ENCODE results near the gene TAGAP. TPM values are rescaled to one million over a fixed set of nuclear protein-coding genes. Genes with fewer than 3 reads are reported as not detected.
"Not testable (repeated sequence)": the region's sequence is repeated elsewhere in the genome, so short reads cannot be mapped to it uniquely, and the experiment has no call there.

Gene TAGAP
- total RNA-seq, 2 donors from 2014 or later: 29.9 to 65.0 TPM

- ATAC-seq (peak; percentile 63 to 75), DNase-seq (ENCODE audit: low spot score in 2 of 2) (no peak)
- no peaks in the 10 kb centered on the region for H3K9me3 Mint-ChIP-seq
- peak overlapping the region; percentile 96 to 99 for H3K27ac Mint-ChIP-seq
- peaks cover 71 to 86% of the 10 kb centered on the region in 2 donors for H3K36me3 Mint-ChIP-seq
Measured at GRCh38 chr6:159038914-159039884, 5.6 kb downstream of the TAGAP start.

- peak overlapping the region; percentile 96 to 99 for H3K27ac Mint-ChIP-seq
- not testable (repeated sequence) for H3K9me3 Mint-ChIP-seq; ATAC-seq; DNase-seq (ENCODE audit: low spot score in 2 of 2)
- peaks cover 63 to 77% of the 10 kb centered on the region in 2 donors for H3K36me3 Mint-ChIP-seq
Measured at GRCh38 chr6:159038318-159038717, 6.5 kb downstream of the TAGAP start.

GRCh38 chr6:159037756-159038290 lies 7.0 kb downstream of the TAGAP start:
- ATAC-seq: no peak
- no peak for DNase-seq (ENCODE audit: low spot score in 2 of 2)
- Mint-ChIP-seq H3K9me3 (no peaks in the 10 kb centered on the region), H3K36me3 (peaks cover 58 to 72% of the 10 kb centered on the region in 2 donors), H3K27ac (peak overlapping the region; percentile 79 to 96)

- DNase-seq (ENCODE audit: low spot score in 2 of 2): no peak
Measured at GRCh38 chr6:159036673-159037072, 8.1 kb downstream of the TAGAP start.

GRCh38 chr6:159035891-159036290 lies 8.9 kb downstream of the TAGAP start:
- H3K27ac Mint-ChIP-seq: no peak overlapping the region
- no peak for ATAC-seq

More at GRCh38 chr6:159036673-159037072, 8.1 kb downstream of the TAGAP start:
- H3K9me3 Mint-ChIP-seq: no peaks in the 10 kb centered on the region
- ATAC-seq: no peak
- H3K27ac Mint-ChIP-seq: peak overlapping the region; percentile 65 to 96
- peaks cover 46 to 61% of the 10 kb centered on the region in 2 donors for H3K36me3 Mint-ChIP-seq

GRCh38 chr6:159033160-159034049 lies 11.4 kb downstream of the TAGAP start:
- Mint-ChIP-seq H3K9me3 (no peaks in the 10 kb centered on the region), H3K27ac (no peak overlapping the region), H3K36me3 (peaks cover 17 to 30% of the 10 kb centered on the region in 2 donors)
- ATAC-seq: peak; percentile 43 to 46
- DNase-seq (ENCODE audit: low spot score in 2 of 2): no peak

More at GRCh38 chr6:159035891-159036290, 8.9 kb downstream of the TAGAP start:
- Mint-ChIP-seq H3K36me3 (peaks cover 38 to 53% of the 10 kb centered on the region in 2 donors), H3K9me3 (no peaks in the 10 kb centered on the region)
- DNase-seq (ENCODE audit: low spot score in 2 of 2): no peak

GRCh38 chr6:159031846-159032245 lies 12.9 kb downstream of the TAGAP start:
- ATAC-seq (no peak), DNase-seq (ENCODE audit: low spot score in 2 of 2) (no peak)
- no peak overlapping the region for H3K27ac Mint-ChIP-seq
- peaks cover 6 to 15% of the 10 kb centered on the region in 2 donors for H3K36me3 Mint-ChIP-seq
- no peaks in the 10 kb centered on the region for H3K9me3 Mint-ChIP-seq

GRCh38 chr6:159030168-159030567 lies 14.6 kb downstream of the TAGAP start:
- no peak for ATAC-seq
- Mint-ChIP-seq H3K36me3 (peaks cover 8 to 15% of the 10 kb centered on the region in 2 donors), H3K27ac (no peak overlapping the region), H3K9me3 (peaks cover 8 to 9% of the 10 kb centered on the region in 2 donors)
- no peak for DNase-seq (ENCODE audit: low spot score in 2 of 2)

GRCh38 chr6:159025224-159025623 lies 19.6 kb downstream of the TAGAP start:
- peaks cover 33 to 53% of the 10 kb centered on the region in 2 donors for H3K36me3 Mint-ChIP-seq
- not testable (repeated sequence) for H3K27ac Mint-ChIP-seq; DNase-seq (ENCODE audit: low spot score in 2 of 2); ATAC-seq
- H3K9me3 Mint-ChIP-seq: peaks cover 13 to 41% of the 10 kb centered on the region in 2 donors

- no peak for DNase-seq (ENCODE audit: low spot score in 2 of 2)
- Mint-ChIP-seq H3K36me3 (peaks cover 33 to 62% of the 10 kb centered on the region in 2 donors), H3K9me3 (peaks cover 13 to 46% of the 10 kb centered on the region in 2 donors), H3K27ac (peak overlapping the region; percentile 77 to 97)
- ATAC-seq: peak; percentile 97 to 98
Measured at GRCh38 chr6:159023893-159024292, 20.9 kb downstream of the TAGAP start.

- H3K27ac Mint-ChIP-seq: no peak overlapping the region
- H3K36me3 Mint-ChIP-seq: peaks cover 23 to 51% of the 10 kb centered on the region in 2 donors
- peaks cover 5 to 37% of the 10 kb centered on the region in 2 donors for H3K9me3 Mint-ChIP-seq
- DNase-seq (ENCODE audit: low spot score in 2 of 2) (no peak), ATAC-seq (no peak)
Measured at GRCh38 chr6:159020011-159020410, 24.8 kb downstream of the TAGAP start.

GRCh38 chr6:159017757-159018559 lies 26.8 kb downstream of the TAGAP start:
- peaks cover 5 to 24% of the 10 kb centered on the region in 2 donors for H3K9me3 Mint-ChIP-seq

GRCh38 chr6:159014406-159014805 lies 30.4 kb downstream of the TAGAP start:
- H3K9me3 Mint-ChIP-seq: no peaks in the 10 kb centered on the region
- ATAC-seq (no peak), DNase-seq (ENCODE audit: low spot score in 2 of 2) (no peak)
- no peak overlapping the region for H3K27ac Mint-ChIP-seq
- peaks cover 0 to 3% of the 10 kb centered on the region in 2 donors for H3K36me3 Mint-ChIP-seq

More at GRCh38 chr6:159017757-159018559, 26.8 kb downstream of the TAGAP start:
- Mint-ChIP-seq H3K27ac (peak overlapping the region; percentile 85 to 88), H3K36me3 (peaks cover 12 to 30% of the 10 kb centered on the region in 2 donors)
- ATAC-seq: peak; percentile 94 to 97
- no peak for DNase-seq (ENCODE audit: low spot score in 2 of 2)

- ATAC-seq (no peak), DNase-seq (ENCODE audit: low spot score in 2 of 2) (no peak)
- no peaks in the 10 kb centered on the region for H3K9me3 Mint-ChIP-seq
- no peaks in the 10 kb centered on the region for H3K36me3 Mint-ChIP-seq
- no peak overlapping the region for H3K27ac Mint-ChIP-seq
Measured at GRCh38 chr6:159013229-159013628, 31.6 kb downstream of the TAGAP start.

GRCh38 chr6:159012201-159012600 lies 32.6 kb downstream of the TAGAP start:
- ATAC-seq (no peak), DNase-seq (ENCODE audit: low spot score in 2 of 2) (no peak)
- H3K36me3 Mint-ChIP-seq: no peaks in the 10 kb centered on the region
- H3K27ac Mint-ChIP-seq: no peak overlapping the region
- no peaks in the 10 kb centered on the region for H3K9me3 Mint-ChIP-seq
